ENCODE measurements around the gene P3H2. TPM values are rescaled to one million over a fixed set of nuclear protein-coding genes. Genes with fewer than 3 reads are reported as not detected.

The P3H2 gene
- total RNA-seq, 1 experiment from 2014 or later, result 0.76 TPM

DNA sequence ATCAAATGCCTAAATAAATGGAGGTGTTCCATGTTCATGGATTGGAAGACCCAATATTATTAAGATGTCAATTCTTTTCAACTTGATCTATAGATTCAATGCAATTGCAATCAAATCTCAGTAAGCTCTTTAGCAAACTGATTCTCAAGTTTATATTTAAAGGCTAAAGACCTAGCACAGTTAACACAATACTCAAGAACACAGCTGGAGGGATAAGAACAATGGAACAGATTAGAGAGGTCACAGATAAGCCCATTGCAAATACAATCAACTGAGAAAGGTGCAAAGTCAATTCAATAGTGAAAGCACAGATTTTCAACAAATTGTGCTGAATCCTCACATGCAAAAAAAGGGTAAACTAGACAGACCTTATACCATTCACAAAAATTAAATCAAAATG lies 198.9 kb downstream of the P3H2 start:
- no peaks in the 10 kb centered on the region for H3K4me1 ChIP-seq (ENCODE audit: control insufficient read depth in 1 of 2, insufficient read depth in 2 of 2, low read length in 2 of 2)
- no peaks in the 10 kb centered on the region for H3K9me3 ChIP-seq (ENCODE audit: control insufficient read depth in 1 of 2, insufficient read depth in 1 of 2, low read depth in 1 of 2, low read length in 2 of 2)
- ChIA-PET POLR2A (no interaction called here), RAD21 (ENCODE audit: low non-redundant PET in 1 of 2, low total read pairs in 2 of 2, uncharacterized antibody in 2 of 2, unreplicated experiment in 2 of 2) (no interaction called here), CTCF (no interaction called here)
- H3K9ac ChIP-seq (ENCODE audit: low read length), result no peak overlapping the region
- no peak overlapping the region for H3K4me2 ChIP-seq (ENCODE audit: low read length)
- no peaks in the 10 kb centered on the region for H3K9me2 ChIP-seq (ENCODE audit: insufficient read depth)
- DNase-seq (ENCODE audit: low read depth, low spot score) (no peak), ATAC-seq (no peak)
- intact Hi-C loops (cut with micrococcal nuclease), result no loop called here
- no TSS peak for BruUV-seq (replicated peaks)
- H4K20me1 ChIP-seq (ENCODE audit: insufficient read depth), result no peaks in the 10 kb centered on the region
- no peak overlapping the region for H3K27ac ChIP-seq (ENCODE audit: low read depth, low read length)
- no peaks in the 10 kb centered on the region for H3K36me3 ChIP-seq (ENCODE audit: control insufficient read depth in 1 of 2, insufficient read depth in 2 of 2, low read length in 2 of 2)
- H3K27me3 ChIP-seq (ENCODE audit: insufficient read depth, low read length), result no peaks in the 10 kb centered on the region
- no peaks in the 10 kb centered on the region for H3K79me2 ChIP-seq (ENCODE audit: insufficient read depth, low read length)
- H3K4me3 ChIP-seq (replicated peaks in 1 of 2; ENCODE audit: low read depth in 1 of 2, low read length in 2 of 2), result no peak overlapping the region
- no peak overlapping the region for H2AFZ ChIP-seq (ENCODE audit: low read depth, low read length, poor library complexity, severe bottlenecking)
- TF ChIP-seq JUND (IDR thresholded peaks at IDR 0.05) (no peak), ZBTB33 (IDR thresholded peaks at IDR 0.05; ENCODE audit: extremely low read depth, insufficient replicate concordance, low read length) (no peak), SIN3A (IDR thresholded peaks at IDR 0.05; ENCODE audit: low read depth) (no peak), REST (IDR thresholded peaks at IDR 0.05; ENCODE audit: low read depth) (no peak), ELF1 (IDR thresholded peaks at IDR 0.05; ENCODE audit: borderline replicate concordance, low read depth) (no peak), ZFX (IDR thresholded peaks at IDR 0.05) (no peak), EZH2 (IDR thresholded peaks at IDR 0.05) (no peak), ZNF274 (IDR thresholded peaks at IDR 0.05; ENCODE audit: low read depth, low read length) (no peak), SP1 (IDR thresholded peaks at IDR 0.05; ENCODE audit: low read depth) (no peak), CBX3 (IDR thresholded peaks at IDR 0.05; ENCODE audit: low read depth) (no peak), CEBPB (IDR thresholded peaks at IDR 0.05; ENCODE audit: low read depth) (no peak), POLR2A (IDR thresholded peaks at IDR 0.05; ENCODE audit: borderline replicate concordance, extremely low read depth, insufficient read depth, insufficient read length) (no peak), SRF (IDR thresholded peaks at IDR 0.05; ENCODE audit: low read depth) (no peak), EZH2phosphoT487 (IDR thresholded peaks at IDR 0.05; ENCODE audit: borderline replicate concordance) (no peak)
- TF ChIP-seq, protein P1, sequence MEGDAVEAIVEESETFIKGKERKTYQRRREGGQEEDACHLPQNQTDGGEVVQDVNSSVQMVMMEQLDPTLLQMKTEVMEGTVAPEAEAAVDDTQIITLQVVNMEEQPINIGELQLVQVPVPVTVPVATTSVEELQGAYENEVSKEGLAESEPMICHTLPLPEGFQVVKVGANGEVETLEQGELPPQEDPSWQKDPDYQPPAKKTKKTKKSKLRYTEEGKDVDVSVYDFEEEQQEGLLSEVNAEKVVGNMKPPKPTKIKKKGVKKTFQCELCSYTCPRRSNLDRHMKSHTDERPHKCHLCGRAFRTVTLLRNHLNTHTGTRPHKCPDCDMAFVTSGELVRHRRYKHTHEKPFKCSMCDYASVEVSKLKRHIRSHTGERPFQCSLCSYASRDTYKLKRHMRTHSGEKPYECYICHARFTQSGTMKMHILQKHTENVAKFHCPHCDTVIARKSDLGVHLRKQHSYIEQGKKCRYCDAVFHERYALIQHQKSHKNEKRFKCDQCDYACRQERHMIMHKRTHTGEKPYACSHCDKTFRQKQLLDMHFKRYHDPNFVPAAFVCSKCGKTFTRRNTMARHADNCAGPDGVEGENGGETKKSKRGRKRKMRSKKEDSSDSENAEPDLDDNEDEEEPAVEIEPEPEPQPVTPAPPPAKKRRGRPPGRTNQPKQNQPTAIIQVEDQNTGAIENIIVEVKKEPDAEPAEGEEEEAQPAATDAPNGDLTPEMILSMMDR (IDR thresholded peaks at IDR 0.05 in 2 of 3, conservative IDR thresholded peaks at IDR 0.05 in 1 of 3; ENCODE audit: borderline replicate concordance in 1 of 3, insufficient read depth in 1 of 3, low read depth in 2 of 3, low read length in 2 of 3), result no peak
- TF ChIP-seq, protein P2, sequence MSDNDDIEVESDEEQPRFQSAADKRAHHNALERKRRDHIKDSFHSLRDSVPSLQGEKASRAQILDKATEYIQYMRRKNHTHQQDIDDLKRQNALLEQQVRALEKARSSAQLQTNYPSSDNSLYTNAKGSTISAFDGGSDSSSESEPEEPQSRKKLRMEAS (IDR thresholded peaks at IDR 0.05), result no peak

All from HCT116 (cell line).